Endothelial cell of umbilical vein (primary cell): ENCODE data around the gene ERLIN1. TPM values are rescaled to one million over a fixed set of nuclear protein-coding genes. Genes with fewer than 3 reads are reported as not detected.

Source experiments
- BruUV-seq: library from RNA; stranded (reverse); fragments of 400-500 nt; replicated peaks from 2 replicates; lab custom pipeline; 2021; lab: Mats Ljungman, UMichigan
- CTCF ChIA-PET: fragments of 300-600, 350-600 bp; sonication (Branson Sonifier 250); formaldehyde crosslinking; loops from one replicate; lab custom pipeline; 2021; ENCODE audit warnings: antibody characterized with exemption, inconsistent platforms; lab: Charles Lee
- POLR2A ChIA-PET: fragments of 300-600, 350-600 bp; sonication (Branson Sonifier 250); formaldehyde crosslinking; loops from one replicate; lab custom pipeline; 2021; ENCODE audit warnings: antibody characterized with exemption, inconsistent platforms; lab: Charles Lee
- DNase-seq: peaks from one replicate; pipeline ENCODE4 v3.0.0-alpha.2; 2011; ENCODE audit warnings: low read depth, low spot score
- FAIRE-seq: peaks from 2 replicates; lab custom pipeline; 2011; peaks lifted over from hg19 to GRCh38; lab: Jason Lieb, UNC
- H2AFZ ChIP-seq: 2 replicates; pipeline ENCODE4 v1.6.0; 2012; ENCODE audit warnings: low read depth, low read length, control low read depth, inconsistent platforms
- H3K27ac ChIP-seq: 2 replicates; pipeline ENCODE4 v1.5.1; 2011; ENCODE audit warnings: low read depth, mild to moderate bottlenecking, control low read depth, low read length, moderate library complexity; ENCODE audit not compliant: insufficient read depth
- H3K27me3 ChIP-seq, 2 experiments: 2 replicates each; pipeline versions ENCODE4 v1.6.0 to v1.6.1; 2011; ENCODE audit warnings: low read length in 2 of 2, mixed read lengths in 1 of 2; ENCODE audit not compliant: control insufficient read depth in 2 of 2, insufficient read depth in 2 of 2
- H3K36me3 ChIP-seq, 2 experiments: 2 replicates in 1 of 2; 3 replicates in 1 of 2; pipeline ENCODE4 v1.5.1; 2011; ENCODE audit warnings: low read length in 2 of 2, mild to moderate bottlenecking in 1 of 2, moderate library complexity in 1 of 2; ENCODE audit not compliant: control insufficient read depth in 2 of 2, insufficient read depth in 2 of 2; ENCODE audit errors: extremely low read depth in 1 of 2
- H3K4me1 ChIP-seq: 3 replicates; pipeline ENCODE4 v1.5.1; 2011; ENCODE audit warnings: mild to moderate bottlenecking, low read length; ENCODE audit not compliant: control insufficient read depth, insufficient read depth; ENCODE audit errors: extremely low read depth
- H3K4me2 ChIP-seq: 2 replicates; pipeline ENCODE4 v1.6.1; 2011; ENCODE audit warnings: low read length, control low read depth, mixed read lengths; ENCODE audit not compliant: insufficient read depth
- H3K4me3 ChIP-seq, 3 experiments: fragments of 200-600 bp in 1 of 3; sonication (generic), shearing (Covaris generic) in 1 of 3; replicated peaks in 1 of 3; 2 replicates each; pipeline ENCODE4 v1.5.1; 2011 to 2016; ENCODE audit warnings: control low read depth in 3 of 3, low read length in 3 of 3, mild to moderate bottlenecking in 2 of 3, inconsistent platforms in 1 of 3, low read depth in 1 of 3, moderate library complexity in 1 of 3; ENCODE audit not compliant: insufficient read depth in 1 of 3
- H3K79me2 ChIP-seq: 2 replicates; pipeline ENCODE4 v1.6.0; 2012; ENCODE audit warnings: low read length, inconsistent platforms; ENCODE audit not compliant: control insufficient read depth, insufficient read depth
- H3K9ac ChIP-seq: replicated peaks from 2 replicates; pipeline ENCODE3; 2011; ENCODE audit warnings: low read length, control low read depth; ENCODE audit not compliant: insufficient read depth; ENCODE audit errors: extremely low read depth
- H3K9me1 ChIP-seq: replicated peaks from 3 replicates; pipeline ENCODE4 v1.6.0; 2011; ENCODE audit warnings: mild to moderate bottlenecking, low read length; ENCODE audit not compliant: control insufficient read depth, insufficient read depth; ENCODE audit errors: extremely low read depth
- H3K9me3 ChIP-seq: replicated peaks from 2 replicates; pipeline ENCODE4 v1.5.1; 2012; ENCODE audit warnings: low read length, inconsistent platforms; ENCODE audit not compliant: control insufficient read depth, insufficient read depth
- H4K20me1 ChIP-seq: replicated peaks from 2 replicates; pipeline ENCODE3; 2011; ENCODE audit warnings: mild to moderate bottlenecking, low read length; ENCODE audit not compliant: control insufficient read depth, insufficient read depth; ENCODE audit errors: extremely low read depth
- EZH2 ChIP-seq: IDR thresholded peaks from 2 replicates; pipeline ENCODE4 v1.6.1; 2012; ENCODE audit warnings: borderline replicate concordance, low read depth, mild to moderate bottlenecking, moderate library complexity, low read length, inconsistent platforms; ENCODE audit not compliant: severe bottlenecking
- FOS ChIP-seq: IDR thresholded peaks from 2 replicates; pipeline ENCODE4 v1.6.1; 2011; ENCODE audit warnings: mild to moderate bottlenecking, low read length, moderate library complexity, borderline replicate concordance; ENCODE audit not compliant: insufficient read depth
- GATA2 ChIP-seq: IDR thresholded peaks from 2 replicates; pipeline ENCODE4 v1.7.0; 2011; ENCODE audit warnings: low read depth, mild to moderate bottlenecking, moderate library complexity, mixed read lengths, low read length; ENCODE audit not compliant: insufficient read length, insufficient read depth
- JUN ChIP-seq: IDR thresholded peaks from 2 replicates; pipeline ENCODE4 v1.6.1; 2011; ENCODE audit warnings: borderline replicate concordance, low read depth; ENCODE audit not compliant: insufficient read length, insufficient read depth
- MYC ChIP-seq: IDR thresholded peaks from one replicate; pipeline ENCODE4 v1.6.1; 2011; ENCODE audit warnings: mild to moderate bottlenecking, low read depth, low read length
- POLR2A ChIP-seq: IDR thresholded peaks from 2 replicates; pipeline ENCODE4 v1.6.1; 2012; ENCODE audit warnings: low read depth, mild to moderate bottlenecking, control low read depth, low read length
- POLR2AphosphoS5 ChIP-seq: IDR thresholded peaks from 2 replicates; pipeline ENCODE4 v1.6.1; 2012; ENCODE audit warnings: low read depth, mild to moderate bottlenecking, control low read depth, low read length, moderate library complexity; ENCODE audit not compliant: insufficient read depth
- dilution Hi-C: fragments of 300-500 bp; cut with MboI; formaldehyde crosslinking; loops from one replicate; pipeline ENCODE4 v1.15.0; 2019; ENCODE audit warnings: low sequenced_read_pairs; ENCODE audit not compliant: extremely low pct_ligation_motif_present
- intact Hi-C: fragments of 100-400 bp; cut with micrococcal nuclease; formaldehyde crosslinking; loops from one replicate; pipeline ENCODE4 v1.10.0; 2022
- polyA plus RNA-seq, 4 experiments: library from polyadenylated mRNA; depleted of rRNA in 3 of 4; stranded (reverse) in 3 of 4; unstranded in 1 of 4; fragments of >200 nt; gene quantifications; 2 replicates each; pipeline versions ENCODE4 v1.2.1 to v1.2.3, GENCODE V29; 2011 to 2012; ENCODE audit warnings: missing spikeins in 1 of 4
- total RNA-seq: library from RNA; stranded (reverse); gene quantifications from 2 replicates; pipeline ENCODE4 v1.2.3, GENCODE V29; 2021
- TF ChIP-seq, protein P1 (sequence below), 2 donors: IDR thresholded peaks; 1 replicate in 1 of 2; 2 replicates in 1 of 2; pipeline ENCODE4 v1.5.1; 2011; ENCODE audit warnings: low read length in 2 of 2, mild to moderate bottlenecking in 2 of 2, moderate library complexity in 2 of 2, control low read depth in 1 of 2, inconsistent platforms in 1 of 2, low read depth in 1 of 2; ENCODE audit not compliant: insufficient read depth in 1 of 2; ENCODE audit errors: extremely low read depth in 1 of 2
- TF ChIP-seq, protein P2 (sequence below): IDR thresholded peaks from 2 replicates; pipeline ENCODE4 v1.6.1; 2011; ENCODE audit not compliant: insufficient read depth, insufficient read length

ERLIN1 gene
- total and polyA plus RNA-seq, 2 donors (not counting 3 experiments of a cell fraction or from before 2014, with no cell fraction given) = 30.7 to 51.0 TPM

DNA sequence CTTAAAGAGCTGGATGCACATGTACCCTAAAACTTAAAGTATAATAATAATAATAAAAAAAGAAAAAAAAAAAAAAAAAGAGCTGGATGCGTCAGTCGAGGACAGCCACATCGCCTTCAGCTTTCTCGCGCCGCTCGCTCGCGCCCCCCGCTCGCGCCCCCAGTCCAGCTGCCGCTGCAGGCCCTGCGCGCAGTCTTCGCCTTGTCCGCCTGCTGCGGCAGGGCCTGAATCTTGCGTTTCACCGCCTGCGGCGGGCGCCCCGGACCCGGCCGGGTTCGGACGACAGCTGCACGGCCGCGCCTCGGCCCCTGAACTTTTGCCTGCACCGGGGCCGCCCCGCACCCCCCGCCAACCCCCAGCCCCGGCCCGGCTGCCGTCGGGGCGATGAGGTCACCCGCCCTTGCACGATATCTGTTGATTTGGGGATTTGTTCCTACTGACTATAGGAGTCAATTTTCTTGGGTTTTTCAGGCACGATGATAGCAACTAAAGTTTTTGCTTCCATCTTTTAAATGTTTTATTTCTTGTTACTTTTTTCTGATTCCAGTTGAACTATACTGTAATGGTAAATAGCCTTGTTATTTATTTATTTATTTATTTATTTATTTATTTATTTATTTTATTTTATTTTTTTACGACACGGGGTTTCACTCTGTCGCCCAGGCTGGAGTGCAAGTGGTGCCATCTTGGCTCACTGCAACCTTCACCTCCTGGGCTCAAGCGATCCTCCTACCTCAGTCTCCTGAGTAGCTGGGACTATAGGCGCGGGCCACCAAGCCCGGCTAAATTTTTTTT lies 70.7 kb downstream of the ERLIN1 start:
- ChIA-PET CTCF (interaction anchor here (1.2 to 1.8 kb wide), 2 partner anchors 10 to 269 kb away, joined by 4 to 7 read pairs; no protein-coding TSS in a partner anchor), POLR2A (no interaction called here)
- Histone ChIP-seq H3K27me3 (peaks cover 2 to 5% of the 10 kb centered on the region in 2 experiments), H3K4me1 (no peaks in the 10 kb centered on the region), H4K20me1 (no peaks in the 10 kb centered on the region), H3K36me3 (no peaks in the 10 kb centered on the region), H3K79me2 (no peaks in the 10 kb centered on the region), H3K4me2 (no peak overlapping the region), H3K9me1 (peaks cover 3% of the 10 kb centered on the region), H2AFZ (no peak overlapping the region), H3K9ac (no peak overlapping the region), H3K27ac (no peak overlapping the region), H3K4me3 (no peak overlapping the region), H3K9me3 (no peaks in the 10 kb centered on the region)
- dilution Hi-C loops (no loop called here), intact Hi-C loops (no loop called here)
- TF ChIP-seq POLR2A (no peak), JUN (no peak), POLR2AphosphoS5 (no peak), MYC (no peak), FOS (no peak), EZH2 (no peak), GATA2 (no peak)
- TF ChIP-seq, protein P1, sequence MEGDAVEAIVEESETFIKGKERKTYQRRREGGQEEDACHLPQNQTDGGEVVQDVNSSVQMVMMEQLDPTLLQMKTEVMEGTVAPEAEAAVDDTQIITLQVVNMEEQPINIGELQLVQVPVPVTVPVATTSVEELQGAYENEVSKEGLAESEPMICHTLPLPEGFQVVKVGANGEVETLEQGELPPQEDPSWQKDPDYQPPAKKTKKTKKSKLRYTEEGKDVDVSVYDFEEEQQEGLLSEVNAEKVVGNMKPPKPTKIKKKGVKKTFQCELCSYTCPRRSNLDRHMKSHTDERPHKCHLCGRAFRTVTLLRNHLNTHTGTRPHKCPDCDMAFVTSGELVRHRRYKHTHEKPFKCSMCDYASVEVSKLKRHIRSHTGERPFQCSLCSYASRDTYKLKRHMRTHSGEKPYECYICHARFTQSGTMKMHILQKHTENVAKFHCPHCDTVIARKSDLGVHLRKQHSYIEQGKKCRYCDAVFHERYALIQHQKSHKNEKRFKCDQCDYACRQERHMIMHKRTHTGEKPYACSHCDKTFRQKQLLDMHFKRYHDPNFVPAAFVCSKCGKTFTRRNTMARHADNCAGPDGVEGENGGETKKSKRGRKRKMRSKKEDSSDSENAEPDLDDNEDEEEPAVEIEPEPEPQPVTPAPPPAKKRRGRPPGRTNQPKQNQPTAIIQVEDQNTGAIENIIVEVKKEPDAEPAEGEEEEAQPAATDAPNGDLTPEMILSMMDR (IDR thresholded peaks at IDR 0.05; ENCODE audit: extremely low read depth in 1 of 2, insufficient read depth in 1 of 2, low read depth in 1 of 2, low read length in 2 of 2) = no peak
- TF ChIP-seq, protein P2, sequence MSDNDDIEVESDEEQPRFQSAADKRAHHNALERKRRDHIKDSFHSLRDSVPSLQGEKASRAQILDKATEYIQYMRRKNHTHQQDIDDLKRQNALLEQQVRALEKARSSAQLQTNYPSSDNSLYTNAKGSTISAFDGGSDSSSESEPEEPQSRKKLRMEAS = no peak
- DNase-seq (no peak), FAIRE-seq (no peak)
- no TSS peak for BruUV-seq
